GM19463 (cell line): ENCODE measurements around the gene FBXW8.
"Not testable (repeated sequence)": the region's sequence is repeated elsewhere in the genome, so short reads cannot be mapped to it uniquely, and the experiment has no call there.

Experiments used
- ATAC-seq: cut with Tn5 transposase; IDR thresholded peaks from one replicate; pipeline ENCODE4 v1.9.1; 2021; ENCODE audit warnings: mild to moderate bottlenecking, moderate library complexity; ENCODE audit not compliant: unreplicated experiment

The FBXW8 gene

DNA sequence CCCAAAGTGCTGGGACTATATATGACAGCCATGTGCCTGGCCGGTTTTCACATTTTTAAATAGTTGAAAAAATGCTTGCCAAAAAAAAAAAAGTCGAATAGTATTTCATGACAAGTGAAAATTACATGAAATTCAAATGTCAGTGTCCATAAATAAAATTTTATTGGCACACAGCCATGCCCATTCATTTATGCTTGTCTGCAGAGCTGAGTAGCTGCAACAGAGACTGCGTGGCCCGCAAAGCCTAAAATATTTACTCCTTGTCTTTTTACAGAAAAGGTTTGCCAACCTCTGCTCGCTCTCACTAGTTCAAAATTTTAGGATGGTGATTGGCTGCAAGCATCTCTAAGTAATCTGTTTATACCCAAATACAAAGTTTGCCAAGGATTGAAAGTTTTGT is 139.3 kb downstream of the FBXW8 start:
- ATAC-seq, result no peak

- no peak for ATAC-seq
Observed at GRCh38 chr12:117051380-117051779, 140.6 kb downstream of the FBXW8 start.

- no peak for ATAC-seq
Observed at GRCh38 chr12:117052386-117053049, 141.8 kb downstream of the FBXW8 start.

DNA sequence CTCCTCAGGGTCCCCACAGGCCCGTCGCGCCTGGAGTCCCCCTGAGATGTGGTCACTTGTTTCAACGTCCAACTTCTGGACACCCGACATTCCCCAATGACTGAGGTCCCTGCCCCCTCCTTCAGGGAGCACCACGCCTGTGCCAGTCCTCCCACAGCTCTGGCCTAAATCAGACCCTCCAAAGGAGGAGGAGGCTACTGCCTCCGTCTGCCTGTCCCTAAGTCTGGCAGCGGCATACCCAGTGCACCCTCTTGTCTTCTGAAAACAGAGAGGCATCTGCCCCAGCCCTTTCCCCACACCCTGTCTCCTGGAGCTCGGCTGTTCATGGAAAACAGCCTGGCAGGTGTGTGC is 142.3 kb downstream of the FBXW8 start:
- no peak for ATAC-seq

- no peak for ATAC-seq
Observed at GRCh38 chr12:117053597-117054201, 142.9 kb downstream of the FBXW8 start.

GRCh38 chr12:117054279-117054678 is 143.5 kb downstream of the FBXW8 start:
- no peak for ATAC-seq

DNA sequence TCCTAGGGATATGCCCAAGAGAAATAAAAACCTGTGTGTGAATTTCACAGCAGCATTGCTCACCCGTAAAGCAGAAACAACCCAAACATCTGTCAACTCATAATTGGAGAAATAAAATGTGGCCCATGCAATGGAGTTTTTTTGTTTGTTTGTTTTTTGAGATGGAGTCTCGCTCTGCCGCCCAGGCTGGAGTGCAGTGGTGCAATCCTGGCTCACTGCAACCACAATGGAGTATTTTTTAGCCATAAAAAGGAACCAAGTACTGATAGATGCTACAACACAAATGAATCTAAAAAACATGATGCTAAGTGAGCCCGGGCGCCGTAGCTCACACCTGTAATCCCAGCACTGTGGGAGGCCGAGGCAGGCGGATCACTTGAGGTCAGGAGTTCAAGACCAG is 146.9 kb downstream of the FBXW8 start:
- ATAC-seq, result not testable (repeated sequence)

GRCh38 chr12:117058442-117059072 is 147.8 kb downstream of the FBXW8 start:
- ATAC-seq, result no peak

GRCh38 chr12:117059156-117059555 is 148.4 kb downstream of the FBXW8 start:
- no peak for ATAC-seq

DNA sequence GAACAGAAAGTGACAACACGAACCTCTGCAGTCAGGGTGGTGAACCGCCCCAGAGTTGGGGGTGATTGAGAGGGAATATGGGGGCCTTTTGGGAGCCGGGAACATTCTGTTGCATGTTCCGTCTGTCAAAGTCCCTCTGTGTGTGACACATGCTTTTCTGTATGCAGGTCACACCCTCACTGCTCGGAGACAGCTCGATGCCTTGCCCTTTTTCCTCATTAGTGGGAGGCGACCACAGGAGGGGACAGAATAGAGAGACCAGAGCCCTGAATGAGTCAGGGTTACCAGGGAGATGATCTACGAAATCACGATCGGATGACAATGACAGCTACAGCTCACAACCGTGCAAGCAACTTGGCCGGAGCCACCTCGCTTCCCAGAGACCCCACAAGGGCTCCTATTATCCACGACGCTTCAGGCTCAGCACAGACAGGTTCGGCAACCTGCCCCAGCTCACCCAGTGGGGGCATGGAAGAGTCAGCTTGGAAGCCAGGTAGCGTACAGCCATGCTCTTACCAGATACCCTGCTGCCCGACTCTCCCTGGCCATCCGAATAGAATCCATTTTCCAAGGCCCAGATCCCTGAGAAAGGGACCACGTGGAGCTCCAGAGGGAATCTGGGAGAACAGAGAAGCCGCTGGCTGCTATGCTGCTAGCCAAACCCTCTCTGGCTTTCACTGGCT is 149.6 kb downstream of the FBXW8 start:
- ATAC-seq, result no peak

DNA sequence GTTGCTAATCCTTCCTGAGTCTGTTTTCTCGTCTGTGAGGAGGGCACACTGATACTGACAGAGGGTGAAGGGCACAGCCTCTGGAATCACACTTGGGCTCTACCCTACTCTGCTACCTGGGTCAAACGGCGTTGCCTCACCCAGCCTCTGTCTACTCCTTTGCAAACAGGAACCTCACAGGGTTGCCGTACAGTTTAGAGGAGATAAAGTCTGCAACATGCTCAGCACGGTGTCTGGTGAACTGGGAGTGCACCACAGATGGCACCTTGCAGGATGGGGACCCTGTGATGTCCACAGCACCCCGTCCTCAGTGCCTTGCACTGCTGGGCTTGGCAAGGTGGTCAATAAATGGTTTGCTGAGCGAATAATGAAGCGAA is 150.2 kb downstream of the FBXW8 start:
- no peak for ATAC-seq

DNA sequence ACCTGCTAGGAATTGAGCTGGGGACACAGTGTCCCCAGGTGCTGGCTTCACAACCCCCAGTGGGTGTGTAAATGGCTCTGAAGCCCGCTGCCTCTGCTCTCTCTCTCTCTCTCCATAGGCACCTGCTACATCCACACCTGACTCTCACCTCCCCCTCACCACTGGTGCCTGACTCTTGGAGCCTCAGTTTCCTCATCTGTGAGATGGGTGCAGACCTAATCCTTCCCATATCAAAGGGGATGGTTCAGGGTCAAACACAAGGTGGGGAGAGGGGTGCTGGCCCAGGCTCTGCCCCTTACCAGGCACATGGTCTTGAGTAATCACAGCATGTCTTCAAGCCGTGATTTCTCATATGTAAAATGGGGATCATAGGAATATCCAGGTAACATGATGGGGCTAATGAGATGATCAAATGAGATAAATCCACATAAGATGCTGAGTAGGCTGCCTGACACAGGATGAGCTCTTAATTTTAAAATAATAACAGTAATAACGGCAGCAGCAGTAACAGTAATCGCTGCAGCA is 150.9 kb downstream of the FBXW8 start:
- ATAC-seq, result no peak

- ATAC-seq, result peak; percentile 53
Observed at GRCh38 chr12:117063162-117063911, 152.6 kb downstream of the FBXW8 start.

GRCh38 chr12:117064049-117064448 is 153.3 kb downstream of the FBXW8 start:
- no peak for ATAC-seq

- no peak for ATAC-seq
Observed at GRCh38 chr12:117064596-117064995, 153.8 kb downstream of the FBXW8 start.

- ATAC-seq, result no peak
Observed at GRCh38 chr12:117067016-117067415, 156.3 kb downstream of the FBXW8 start.

DNA sequence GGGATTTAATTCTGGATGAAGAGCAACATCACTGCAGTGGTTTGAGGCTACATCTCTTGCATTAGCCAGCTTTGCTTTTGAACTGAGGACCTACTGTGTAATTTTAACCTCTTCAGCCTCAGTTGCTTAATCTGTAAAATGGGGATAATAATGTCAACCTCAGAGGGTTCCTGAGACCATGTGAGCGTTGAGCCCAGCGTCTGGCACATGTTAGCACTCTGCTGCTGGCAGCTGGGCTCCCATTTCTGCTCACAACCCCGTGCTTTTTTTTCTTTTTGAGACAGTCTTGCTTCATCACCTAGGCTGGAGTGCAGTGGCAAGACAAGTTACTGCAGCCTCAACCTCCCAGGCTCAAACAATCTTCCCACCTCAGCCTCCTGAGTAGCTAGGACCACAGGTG is 156.9 kb downstream of the FBXW8 start:
- ATAC-seq, result no peak

GRCh38 chr12:117068492-117068891 is 157.7 kb downstream of the FBXW8 start:
- no peak for ATAC-seq

GRCh38 chr12:117069101-117069797 is 158.5 kb downstream of the FBXW8 start:
- no peak for ATAC-seq
